GM12878 (cell line): ENCODE results near the gene SEMA4G. TPM values are rescaled to one million over a fixed set of nuclear protein-coding genes. Genes with fewer than 3 reads are reported as not detected.

Experiments used
- ATAC-seq: fragments of 200-7000 bp; cut with Tn5 transposase; 3 replicates; pipeline ENCODE4 v1.9.1; 2020; ENCODE audit warnings: mild to moderate bottlenecking, moderate library complexity
- BruUV-seq: library from RNA; stranded (reverse); fragments of 400-500 nt; replicated peaks from 2 replicates; lab custom pipeline; 2021; lab: Mats Ljungman, UMichigan
- CTCF ChIA-PET: fragments of 300-600 bp; sonication (Branson Sonifier 250); formaldehyde crosslinking; extraction: SDS; loops from one replicate; lab custom pipeline; 2021; ENCODE audit warnings: inconsistent platforms; lab: Yijun Ruan, JAX
- POLR2A ChIA-PET: fragments of 350-600 bp; formaldehyde crosslinking; extraction: SDS; loops from one replicate; lab custom pipeline; 2021; ENCODE audit warnings: inconsistent platforms; lab: Charles Lee
- RAD21 ChIA-PET: fragments of 300-600 bp; sonication (Branson Sonifier 250); formaldehyde crosslinking; loops from one replicate; lab custom pipeline; 2023; ENCODE audit warnings: antibody characterized with exemption; ENCODE audit not compliant: unreplicated experiment; lab: Charles Lee
- SMC1A ChIA-PET: fragments of 300-600 bp; sonication (Branson Sonifier 250); formaldehyde crosslinking; loops from one replicate; lab custom pipeline; 2023; ENCODE audit not compliant: unreplicated experiment, uncharacterized antibody; lab: Charles Lee
- DNase-seq: peaks from one replicate; pipeline ENCODE4 v3.0.0-alpha.2; 2011; ENCODE audit warnings: low read depth, low spot score
- FAIRE-seq: peaks from 3 replicates; lab custom pipeline; 2011; peaks lifted over from hg19 to GRCh38; lab: Jason Lieb, UNC
- H2AFZ ChIP-seq: 2 replicates; pipeline ENCODE4 v1.6.0; 2011; ENCODE audit warnings: low read depth, low read length, control low read depth; ENCODE audit not compliant: control insufficient read depth
- H3K27ac ChIP-seq: 2 replicates; pipeline ENCODE4 v1.5.1; 2011; ENCODE audit warnings: control low read depth; ENCODE audit not compliant: control insufficient read depth, insufficient read depth
- H3K27me3 ChIP-seq, 2 experiments: replicated peaks in 1 of 2; 2 replicates each; pipeline versions ENCODE4 v1.6.0 to v1.6.1; 2011; ENCODE audit warnings: low read length in 1 of 2; ENCODE audit not compliant: control insufficient read depth in 2 of 2, insufficient read depth in 2 of 2
- H3K36me3 ChIP-seq, 2 experiments: 2 replicates each; pipeline ENCODE4 v1.5.1; 2011; ENCODE audit warnings: low read length in 1 of 2; ENCODE audit not compliant: control insufficient read depth in 2 of 2, insufficient read depth in 2 of 2
- H3K4me1 ChIP-seq: 2 replicates; pipeline ENCODE4 v1.6.1; 2011; ENCODE audit warnings: mild to moderate bottlenecking, low read length, moderate library complexity, mixed read lengths; ENCODE audit not compliant: control insufficient read depth, insufficient read depth
- H3K4me2 ChIP-seq: 2 replicates; pipeline ENCODE4 v1.6.0; 2011; ENCODE audit warnings: control low read depth; ENCODE audit not compliant: control insufficient read depth, insufficient read depth
- H3K4me3 ChIP-seq: fragments of 200-600 bp; sonication (generic); 2 replicates; pipeline ENCODE4 v1.5.1; 2016
- H3K79me2 ChIP-seq: 2 replicates; pipeline ENCODE4 v1.6.0; 2011; ENCODE audit warnings: low read length; ENCODE audit not compliant: control insufficient read depth, insufficient read depth
- H3K9ac ChIP-seq: 2 replicates; pipeline ENCODE4 v1.8.0; 2011; ENCODE audit warnings: low read length, control low read depth, mixed read lengths; ENCODE audit not compliant: control insufficient read depth, insufficient read depth
- H3K9me3 ChIP-seq: replicated peaks from 3 replicates; pipeline ENCODE4 v1.5.1; 2011; ENCODE audit warnings: mild to moderate bottlenecking, low read length; ENCODE audit not compliant: control insufficient read depth, insufficient read depth
- H4K20me1 ChIP-seq: 2 replicates; pipeline ENCODE4 v1.6.0; 2011; ENCODE audit not compliant: control insufficient read depth, insufficient read depth
- BMI1 ChIP-seq: fragments of 450-650 bp; IDR thresholded peaks from 2 replicates; pipeline ENCODE4 v1.6.1; 2016; ENCODE audit warnings: mild to moderate bottlenecking, moderate library complexity, borderline replicate concordance
- CHD4 ChIP-seq: fragments of 200-600 bp; sonication (generic); IDR thresholded peaks from 2 replicates; pipeline ENCODE4 v1.6.1; 2016; ENCODE audit warnings: mild to moderate bottlenecking
- E2F4 ChIP-seq: IDR thresholded peaks from 2 replicates; pipeline ENCODE4 v1.6.1; 2012; ENCODE audit warnings: low read depth, low read length, improper control_type of control experiment
- PRDM15 ChIP-seq: fragments of 450-650 bp; formaldehyde crosslinking; IDR thresholded peaks from 2 replicates; pipeline ENCODE4 v1.4.0; 2020; ENCODE audit warnings: mild to moderate bottlenecking, moderate library complexity
- WGBS: methylation state at CpG from one replicate; pipeline ENCODE4 v1.1.6; 2016; ENCODE audit warnings: low lambda C conversion rate; ENCODE audit not compliant: insufficient replicate concordance, insufficient coverage; ENCODE audit errors: missing lambda C conversion rate; 5-methylcytosine and 5-hydroxymethylcytosine counted together
- in situ Hi-C: fragments of 300-500 bp; cut with MboI; formaldehyde crosslinking; loops from 9 replicates; pipeline ENCODE4 v1.14.3; 2018; ENCODE audit warnings: mixed read lengths
- intact Hi-C: fragments of 100-400 bp; cut with micrococcal nuclease; formaldehyde crosslinking; loops from one replicate; pipeline ENCODE4 v1.14.2; 2022; ENCODE audit not compliant: unreplicated experiment
- polyA plus RNA-seq, 11 experiments: library from polyadenylated mRNA; depleted of rRNA in 4 of 11; unstranded in 6 of 11; stranded (reverse) in 5 of 11; fragments of >200 nt; fragmentation: Nextera tagmentation in 4 of 11; fragmentation: Illumina TruSeq in 1 of 11; extraction: Ambion mirVana in 4 of 11; extraction: Trizol in 1 of 11; gene quantifications; 1 replicate in 1 of 11; 2 replicates in 10 of 11; pipeline versions ENCODE4 v1.2.1 to v1.2.3, GENCODE V29; 2011 to 2016; ENCODE audit warnings: inconsistent platforms in 2 of 11, missing spikeins in 2 of 11, low read depth in 1 of 11
- total RNA-seq, 4 experiments: library from RNA; depleted of rRNA in 3 of 4; stranded (reverse); fragments of >200 nt in 3 of 4; fragmentation: Illumina TruSeq in 1 of 4; extraction: Trizol in 1 of 4; gene quantifications; 2 replicates each; pipeline versions ENCODE4 v1.2.1 to v1.2.3, GENCODE V29; 2013 to 2021

The SEMA4G gene
- total and polyA plus RNA-seq, 10 of the 15 experiments (the other 5 are each of a cell fraction or from before 2014, with no cell fraction given): 0.09 to 2.3 (median 0.44) TPM; not detected in 4

- TF ChIP-seq PRDM15 (CRISPR knock-in tag): no peak
- TF ChIP-seq BMI1: no peak
- TF ChIP-seq CHD4: no peak
- TF ChIP-seq, all 136 proteins: peak for 0
Observed at GRCh38 chr10:100965820-100966219, 3.5 kb upstream of the SEMA4G start (continued).

- H3K36me3 ChIP-seq: peaks cover 2 to 4% of the 10 kb centered on the region in 2 experiments; a peak in 3 of 4 replicates
- H3K4me2 ChIP-seq: no peak overlapping the region
- DNase-seq: no peak
- H3K27ac ChIP-seq: no peak overlapping the region
- H2AFZ ChIP-seq: no peak overlapping the region
- H3K4me1 ChIP-seq: peaks cover 3% of the 10 kb centered on the region; the same call in 1 of the 2 replicates
- FAIRE-seq: no peak
- POLR2A ChIA-PET: interaction anchor here (1.1 kb wide), 1 partner anchor 18 kb away, joined by 3 read pairs; no protein-coding TSS in a partner anchor
- H3K9ac ChIP-seq: no peak overlapping the region
- in situ Hi-C loops: no loop called here
- H3K4me3 ChIP-seq: no peak overlapping the region
- no peaks in the 10 kb centered on the region for H4K20me1 ChIP-seq
- CTCF ChIA-PET: interaction anchor here (0.8 to 4.6 kb wide), 4 partner anchors 18 to 48 kb away, joined by 3 to 29 read pairs (median 12); no protein-coding TSS in a partner anchor
- intact Hi-C loops: no loop called here
- ATAC-seq: no peak
- H3K79me2 ChIP-seq: no peaks in the 10 kb centered on the region
- BruUV-seq: no TSS peak
- no peaks in the 10 kb centered on the region for H3K27me3 ChIP-seq
- no peaks in the 10 kb centered on the region for H3K9me3 ChIP-seq
- no peak for TF ChIP-seq E2F4
- WGBS: 92% methylated on average over 2 of the region's 2 CpGs
- SMC1A ChIA-PET: no interaction called here
- RAD21 ChIA-PET: no interaction called here
Observed at GRCh38 chr10:100966887-100967286, 2.4 kb upstream of the SEMA4G start.
